Right atrium auricular region (tissue), 2 donors: ENCODE measurements around the gene WDTC1. TPM values are rescaled to one million over a fixed set of nuclear protein-coding genes. Genes with fewer than 3 reads are reported as not detected.
"Not testable (repeated sequence)": the region's sequence is repeated elsewhere in the genome, so short reads cannot be mapped to it uniquely, and the experiment has no call there.

Source experiments
- DNase-seq: peaks from one replicate; pipeline ENCODE4 v3.0.0-alpha.2; 2019; ENCODE audit warnings: low spot score
- H3K27ac ChIP-seq, 2 donors: fragments of 200-600 bp; sonication (generic); 1 replicate in 1 of 2; 2 replicates in 1 of 2; pipeline ENCODE4 v1.5.1; 2016 to 2019
- H3K27me3 ChIP-seq, 2 donors: fragments of 200-600 bp; sonication (generic); one replicate each; pipeline versions ENCODE4 v1.5.1 to v1.6.0; 2017 to 2019
- H3K36me3 ChIP-seq: fragments of 200-600 bp; sonication (generic); one replicate; pipeline ENCODE4 v1.5.1; 2016
- H3K4me1 ChIP-seq, 2 donors: fragments of 200-600 bp; sonication (generic); one replicate each; pipeline versions ENCODE4 v1.5.1 to v1.6.0; 2017 to 2019
- H3K4me3 ChIP-seq, 2 donors: fragments of 200-600 bp; sonication (generic); 1 replicate in 1 of 2; 2 replicates in 1 of 2; pipeline ENCODE4 v1.5.1; 2017 to 2019; ENCODE audit warnings: mild to moderate bottlenecking in 1 of 2, moderate library complexity in 1 of 2
- H3K9me3 ChIP-seq, 2 donors: fragments of 200-600 bp; sonication (generic); one replicate each; pipeline ENCODE4 v1.5.1; 2019
- CTCF ChIP-seq, 2 donors: fragments of 200-600 bp; sonication (generic); IDR thresholded peaks; one replicate each; pipeline ENCODE4 v1.5.1; 2019; ENCODE audit warnings: antibody characterized with exemption in 2 of 2
- total RNA-seq, 2 donors: library from RNA; depleted of rRNA; stranded (reverse); fragments of >200 nt; gene quantifications; one replicate each; pipeline ENCODE4 v1.1.0, GENCODE V29; 2016

WDTC1 gene
- total RNA-seq, 2 donors from 2014 or later = 52.0 to 77.9 TPM

- Histone ChIP-seq H3K27ac (no peak overlapping the region), H3K4me3 (no peak overlapping the region), H3K9me3 (no peaks in the 10 kb centered on the region), H3K27me3 (no peaks in the 10 kb centered on the region), H3K4me1 (peaks cover 0 to 7% of the 10 kb centered on the region in 2 donors), H3K36me3 (no peaks in the 10 kb centered on the region)
- no peak for DNase-seq
- TF ChIP-seq CTCF (IDR thresholded peaks at IDR 0.05) = no peak
Measured at GRCh38 chr1:27241677-27242076, 7.2 kb downstream of the WDTC1 start.

GRCh38 chr1:27243665-27244064, 9.2 kb downstream of the WDTC1 start:
- H3K36me3 ChIP-seq, H3K9me3 ChIP-seq, H3K4me3 ChIP-seq, H3K27ac ChIP-seq, H3K27me3 ChIP-seq, DNase-seq, H3K4me1 ChIP-seq: not testable (repeated sequence)

- Histone ChIP-seq H3K4me1 (no peaks in the 10 kb centered on the region), H3K27me3 (no peaks in the 10 kb centered on the region), H3K27ac (no peak overlapping the region), H3K36me3 (no peaks in the 10 kb centered on the region), H3K9me3 (no peaks in the 10 kb centered on the region), H3K4me3 (no peak overlapping the region)
- DNase-seq = no peak
- TF ChIP-seq CTCF (IDR thresholded peaks at IDR 0.05) = no peak
Measured at GRCh38 chr1:27246194-27246593, 11.8 kb downstream of the WDTC1 start.

GRCh38 chr1:27253596-27253995, 19.2 kb downstream of the WDTC1 start:
- no peaks in the 10 kb centered on the region for H3K9me3 ChIP-seq

GRCh38 chr1:27255136-27255535, 20.7 kb downstream of the WDTC1 start:
- H3K4me1 ChIP-seq = no peaks in the 10 kb centered on the region
- H3K4me3 ChIP-seq = no peak overlapping the region
- H3K9me3 ChIP-seq = no peaks in the 10 kb centered on the region
- no peak for DNase-seq
- no peaks in the 10 kb centered on the region for H3K36me3 ChIP-seq
- H3K27ac ChIP-seq = no peak overlapping the region
- H3K27me3 ChIP-seq = no peaks in the 10 kb centered on the region
- TF ChIP-seq CTCF (IDR thresholded peaks at IDR 0.05) = no peak

More at GRCh38 chr1:27253596-27253995, 19.2 kb downstream of the WDTC1 start:
- no peak for DNase-seq
- Histone ChIP-seq H3K4me3 (no peak overlapping the region), H3K36me3 (no peaks in the 10 kb centered on the region), H3K27me3 (no peaks in the 10 kb centered on the region), H3K4me1 (no peaks in the 10 kb centered on the region), H3K27ac (no peak overlapping the region)
- TF ChIP-seq CTCF (IDR thresholded peaks at IDR 0.05) = no peak

- H3K4me3 ChIP-seq = no peak overlapping the region
- no peak overlapping the region for H3K27ac ChIP-seq
- no peaks in the 10 kb centered on the region for H3K9me3 ChIP-seq
- DNase-seq = no peak
- H3K36me3 ChIP-seq = no peaks in the 10 kb centered on the region
- H3K27me3 ChIP-seq = no peaks in the 10 kb centered on the region
- no peaks in the 10 kb centered on the region for H3K4me1 ChIP-seq
- TF ChIP-seq CTCF (IDR thresholded peaks at IDR 0.05) = no peak
Measured at GRCh38 chr1:27257155-27257554, 22.7 kb downstream of the WDTC1 start.
